Caco-2 (cell line): Measurements from ENCODE around the gene VWA5B1. TPM values are rescaled to one million over a fixed set of nuclear protein-coding genes. Genes with fewer than 3 reads are reported as not detected.

Experiments used
- BruUV-seq: library from RNA; stranded (reverse); fragments of 400-500 nt; replicated peaks from 2 replicates; lab custom pipeline; 2021; lab: Mats Ljungman, UMichigan
- CTCF ChIA-PET: fragments of 300-600 bp; sonication (Branson Sonifier 250); formaldehyde crosslinking; loops from one replicate; lab custom pipeline; 2022; ENCODE audit warnings: antibody characterized with exemption; lab: Charles Lee
- POLR2A ChIA-PET: fragments of 300-600 bp; sonication (Branson Sonifier 250); formaldehyde crosslinking; loops from one replicate; lab custom pipeline; 2022; ENCODE audit warnings: antibody characterized with exemption; lab: Charles Lee
- DNase-seq, 2 experiments: peaks; one replicate each; pipeline versions ENCODE4 v3.0.0 to v3.0.0-alpha.2; 2020 to 2022
- H3K27me3 ChIP-seq: replicated peaks from 2 replicates; pipeline ENCODE4 v1.6.0; 2011; ENCODE audit warnings: low read length; ENCODE audit not compliant: control insufficient read depth, insufficient read depth
- H3K36me3 ChIP-seq: 2 replicates; pipeline ENCODE4 v1.5.1; 2011; ENCODE audit warnings: low read length; ENCODE audit not compliant: control insufficient read depth, insufficient read depth
- H3K4me1 ChIP-seq: fragments of 250-450 bp; sonication (Bioruptor Pico); 2 replicates; pipeline ENCODE4 v1.5.1; 2020; ENCODE audit warnings: mild to moderate bottlenecking
- H3K4me3 ChIP-seq: 2 replicates; pipeline ENCODE4 v1.5.1; 2011; ENCODE audit warnings: low read depth, mild to moderate bottlenecking, control low read depth, low read length
- H3K9me3 ChIP-seq: fragments of 250-450 bp; sonication (Bioruptor Pico); 2 replicates; pipeline ENCODE4 v1.5.1; 2020; ENCODE audit warnings: mild to moderate bottlenecking, moderate library complexity
- H3K27ac Mint-ChIP-seq: one replicate; pipeline ENCODE4 v1.8.0; 2022; ENCODE audit warnings: mixed read lengths; ENCODE audit not compliant: unreplicated experiment
- H3K27me3 Mint-ChIP-seq: one replicate; pipeline ENCODE4 v1.8.0; 2022; ENCODE audit warnings: mixed read lengths; ENCODE audit not compliant: insufficient read depth, unreplicated experiment
- H3K36me3 Mint-ChIP-seq: one replicate; pipeline ENCODE4 v1.8.0; 2022; ENCODE audit warnings: mild to moderate bottlenecking, mixed read lengths; ENCODE audit not compliant: insufficient read depth, unreplicated experiment
- H3K4me1 Mint-ChIP-seq: one replicate; pipeline ENCODE4 v1.8.0; 2022; ENCODE audit warnings: low read depth, mixed read lengths; ENCODE audit not compliant: unreplicated experiment
- H3K4me3 Mint-ChIP-seq: one replicate; pipeline ENCODE4 v1.8.0; 2022; ENCODE audit warnings: mild to moderate bottlenecking, moderate library complexity, mixed read lengths; ENCODE audit not compliant: unreplicated experiment
- H3K9me3 Mint-ChIP-seq: one replicate; pipeline ENCODE4 v1.8.0; 2022; ENCODE audit warnings: mixed read lengths; ENCODE audit not compliant: unreplicated experiment
- intact Hi-C: fragments of 100-400 bp; cut with micrococcal nuclease; formaldehyde crosslinking; loops from one replicate; pipeline ENCODE4 v1.10.0; 2022; ENCODE audit not compliant: unreplicated experiment
- total RNA-seq: library from RNA; stranded (reverse); gene quantifications from 2 replicates; pipeline ENCODE4 v1.2.3, GENCODE V29; 2022
- TF ChIP-seq, protein P1 (sequence below), 2 experiments: fragments of 200-600 bp in 1 of 2; IDR thresholded peaks; 1 replicate in 1 of 2; 2 replicates in 1 of 2; pipeline versions ENCODE4 v1.5.1 to v1.8.0; 2011 to 2022; ENCODE audit warnings: antibody characterized with exemption in 1 of 2, control low read depth in 1 of 2, inconsistent platforms in 1 of 2, low read depth in 1 of 2, low read length in 1 of 2, mild to moderate bottlenecking in 1 of 2, moderate library complexity in 1 of 2; ENCODE audit not compliant: insufficient read depth in 1 of 2, severe bottlenecking in 1 of 2, unreplicated experiment in 1 of 2

Gene VWA5B1
- total RNA-seq, 1 experiment from 2014 or later: not detected

DNA sequence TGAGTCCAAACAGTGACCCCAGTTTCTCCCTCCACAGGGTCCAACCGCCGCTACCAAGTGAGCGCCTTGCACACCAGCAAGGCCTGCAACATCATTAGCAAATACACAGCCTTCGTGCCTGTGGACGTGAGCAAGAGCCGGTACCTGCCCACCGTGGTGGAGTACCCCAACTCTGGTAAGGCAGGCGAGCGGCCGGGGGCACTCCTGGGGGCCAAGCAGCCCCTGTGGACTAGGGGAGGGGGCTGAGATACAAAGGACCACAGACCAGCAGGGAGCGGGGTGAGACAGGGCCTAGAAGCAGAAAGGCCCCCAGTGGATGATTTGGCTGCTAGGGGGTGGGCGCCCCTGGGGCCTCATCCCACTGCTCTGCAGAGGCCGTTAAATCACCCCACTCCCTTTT, 54.7 kb downstream of the VWA5B1 start:
- DNase-seq: no peak

DNA sequence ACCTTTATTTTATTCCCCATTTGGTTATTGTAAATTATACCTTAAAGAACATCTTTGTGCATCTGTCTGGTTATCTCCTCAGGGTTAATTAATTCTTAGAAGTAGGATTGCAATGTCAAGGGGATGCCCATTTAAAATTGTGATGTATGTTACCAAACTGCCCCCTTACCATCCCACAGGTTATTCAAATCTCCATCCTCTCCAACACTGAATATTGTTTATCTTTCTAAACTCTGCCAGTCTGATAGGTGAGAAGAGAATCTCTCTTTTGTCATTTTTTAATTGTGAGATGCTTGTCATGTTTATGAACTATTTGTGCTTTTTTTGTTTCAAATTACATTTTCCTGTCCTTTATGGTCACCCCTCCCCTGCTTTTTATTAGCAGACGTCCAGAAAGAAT, 55.8 kb downstream of the VWA5B1 start:
- BruUV-seq: no TSS peak
- intact Hi-C loops: no loop called here
- Histone ChIP-seq H3K27me3 (no peaks in the 10 kb centered on the region), H3K36me3 (no peaks in the 10 kb centered on the region), H3K4me1 (no peaks in the 10 kb centered on the region), H3K9me3 (no peaks in the 10 kb centered on the region), H3K4me3 (no peak overlapping the region)
- no peaks in the 10 kb centered on the region for H3K9me3 Mint-ChIP-seq
- no peak overlapping the region for H3K4me3 Mint-ChIP-seq
- DNase-seq: no peak
- no peaks in the 10 kb centered on the region for H3K27me3 Mint-ChIP-seq
- no peaks in the 10 kb centered on the region for H3K4me1 Mint-ChIP-seq
- no peak overlapping the region for H3K27ac Mint-ChIP-seq
- CTCF ChIA-PET: no interaction called here
- POLR2A ChIA-PET: no interaction called here
- H3K36me3 Mint-ChIP-seq: no peaks in the 10 kb centered on the region
- TF ChIP-seq, protein P1, sequence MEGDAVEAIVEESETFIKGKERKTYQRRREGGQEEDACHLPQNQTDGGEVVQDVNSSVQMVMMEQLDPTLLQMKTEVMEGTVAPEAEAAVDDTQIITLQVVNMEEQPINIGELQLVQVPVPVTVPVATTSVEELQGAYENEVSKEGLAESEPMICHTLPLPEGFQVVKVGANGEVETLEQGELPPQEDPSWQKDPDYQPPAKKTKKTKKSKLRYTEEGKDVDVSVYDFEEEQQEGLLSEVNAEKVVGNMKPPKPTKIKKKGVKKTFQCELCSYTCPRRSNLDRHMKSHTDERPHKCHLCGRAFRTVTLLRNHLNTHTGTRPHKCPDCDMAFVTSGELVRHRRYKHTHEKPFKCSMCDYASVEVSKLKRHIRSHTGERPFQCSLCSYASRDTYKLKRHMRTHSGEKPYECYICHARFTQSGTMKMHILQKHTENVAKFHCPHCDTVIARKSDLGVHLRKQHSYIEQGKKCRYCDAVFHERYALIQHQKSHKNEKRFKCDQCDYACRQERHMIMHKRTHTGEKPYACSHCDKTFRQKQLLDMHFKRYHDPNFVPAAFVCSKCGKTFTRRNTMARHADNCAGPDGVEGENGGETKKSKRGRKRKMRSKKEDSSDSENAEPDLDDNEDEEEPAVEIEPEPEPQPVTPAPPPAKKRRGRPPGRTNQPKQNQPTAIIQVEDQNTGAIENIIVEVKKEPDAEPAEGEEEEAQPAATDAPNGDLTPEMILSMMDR (IDR thresholded peaks at IDR 0.05; ENCODE audit: insufficient read depth in 1 of 2, low read depth in 1 of 2, low read length in 1 of 2, severe bottlenecking in 1 of 2, unreplicated experiment in 1 of 2): no peak

More for the DNA sequence above, 54.7 kb downstream of the VWA5B1 start:
- Histone ChIP-seq H3K9me3 (no peaks in the 10 kb centered on the region), H3K4me1 (no peaks in the 10 kb centered on the region), H3K36me3 (no peaks in the 10 kb centered on the region), H3K27me3 (no peaks in the 10 kb centered on the region), H3K4me3 (no peak overlapping the region)
- no peaks in the 10 kb centered on the region for H3K36me3 Mint-ChIP-seq
- H3K9me3 Mint-ChIP-seq: no peaks in the 10 kb centered on the region
- POLR2A ChIA-PET: no interaction called here
- intact Hi-C loops: no loop called here
- H3K4me1 Mint-ChIP-seq: no peaks in the 10 kb centered on the region
- H3K27ac Mint-ChIP-seq: no peak overlapping the region
- H3K4me3 Mint-ChIP-seq: no peak overlapping the region
- no peaks in the 10 kb centered on the region for H3K27me3 Mint-ChIP-seq
- no TSS peak for BruUV-seq
- CTCF ChIA-PET: no interaction called here
- TF ChIP-seq, protein P1 (IDR thresholded peaks at IDR 0.05; ENCODE audit: insufficient read depth in 1 of 2, low read depth in 1 of 2, low read length in 1 of 2, severe bottlenecking in 1 of 2, unreplicated experiment in 1 of 2): no peak

DNA sequence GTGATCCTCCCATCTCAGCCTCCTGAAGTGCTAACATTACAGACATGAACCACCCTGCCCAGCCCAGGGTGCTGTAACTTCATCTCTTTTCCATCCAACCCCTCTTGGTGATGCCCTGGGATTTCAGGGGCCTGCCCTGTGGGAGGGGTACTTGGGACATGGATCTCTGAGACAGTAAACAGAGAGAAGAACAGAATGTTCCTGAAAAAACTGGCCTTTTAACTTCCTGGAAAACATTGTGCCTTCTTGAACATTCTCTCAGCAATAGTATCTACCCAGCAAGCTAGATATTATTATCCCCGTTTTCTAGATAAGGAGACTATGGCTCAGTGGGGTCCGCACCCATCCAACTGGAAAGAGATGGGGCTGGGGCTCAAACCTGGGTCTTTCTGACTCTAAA, 57.0 kb downstream of the VWA5B1 start:
- intact Hi-C loops: no loop called here
- Histone ChIP-seq H3K36me3 (no peaks in the 10 kb centered on the region), H3K4me3 (no peak overlapping the region), H3K27me3 (no peaks in the 10 kb centered on the region), H3K4me1 (no peaks in the 10 kb centered on the region), H3K9me3 (no peaks in the 10 kb centered on the region)
- Mint-ChIP-seq H3K27me3 (peaks cover under 1% of the 10 kb centered on the region), H3K36me3 (no peaks in the 10 kb centered on the region), H3K27ac (no peak overlapping the region), H3K9me3 (no peaks in the 10 kb centered on the region), H3K4me3 (no peak overlapping the region), H3K4me1 (no peaks in the 10 kb centered on the region)
- POLR2A ChIA-PET: no interaction called here
- TF ChIP-seq, protein P1 (IDR thresholded peaks at IDR 0.05; ENCODE audit: insufficient read depth in 1 of 2, low read depth in 1 of 2, low read length in 1 of 2, severe bottlenecking in 1 of 2, unreplicated experiment in 1 of 2): no peak
- DNase-seq: no peak
- CTCF ChIA-PET: no interaction called here
- BruUV-seq: no TSS peak
